HFFc6 (cell line): ENCODE results near the gene AKIRIN2. TPM values are rescaled to one million over a fixed set of nuclear protein-coding genes. Genes with fewer than 3 reads are reported as not detected.

ENCODE experiments used
- DNase-seq: peaks from one replicate; pipeline ENCODE4 v3.0.0-alpha.2; 2018
- H3K27ac Mint-ChIP-seq: 2 replicates; pipeline ENCODE4 v1.8.0; 2020; ENCODE audit warnings: mild to moderate bottlenecking, mixed read lengths
- H3K27me3 Mint-ChIP-seq: 2 replicates; pipeline ENCODE4 v1.8.0; 2021; ENCODE audit warnings: mild to moderate bottlenecking, moderate library complexity, mixed read lengths; ENCODE audit not compliant: insufficient read depth
- H3K36me3 Mint-ChIP-seq: 2 replicates; pipeline ENCODE4 v1.8.0; 2021; ENCODE audit warnings: low read depth, mixed read lengths
- H3K4me1 Mint-ChIP-seq: 2 replicates; pipeline ENCODE4 v1.8.0; 2020; ENCODE audit warnings: low read depth, mixed read lengths
- H3K4me3 Mint-ChIP-seq: 2 replicates; pipeline ENCODE4 v1.8.0; 2020; ENCODE audit warnings: mild to moderate bottlenecking, moderate library complexity, mixed read lengths
- H3K9me3 Mint-ChIP-seq: 2 replicates; pipeline ENCODE4 v1.8.0; 2020; ENCODE audit warnings: mild to moderate bottlenecking, mixed read lengths
- total RNA-seq, 6 experiments: library from RNA; stranded (reverse); fragmentation: NEBNext Ultra II Directional; extraction: Animal tissue kit (Norgen Biotek cat#: 25700); gene quantifications; 2 replicates in 1 of 6; 3 replicates in 5 of 6; pipeline ENCODE4 v1.2.3, GENCODE V29; 2021
- TF ChIP-seq, protein P1 (sequence below): fragments of 200-600 bp; sonication (generic); IDR thresholded peaks from 2 replicates; pipeline ENCODE4 v1.5.0; 2021; ENCODE audit warnings: antibody characterized with exemption, mild to moderate bottlenecking

Gene AKIRIN2
- total RNA-seq, 6 experiments from 2014 or later = 47.0 to 63.1 (median 55.8) TPM

GRCh38 chr6:87723170-87724078 is 21.4 kb upstream of the AKIRIN2 start:
- no peaks in the 10 kb centered on the region for H3K9me3 Mint-ChIP-seq
- TF ChIP-seq, protein P1, sequence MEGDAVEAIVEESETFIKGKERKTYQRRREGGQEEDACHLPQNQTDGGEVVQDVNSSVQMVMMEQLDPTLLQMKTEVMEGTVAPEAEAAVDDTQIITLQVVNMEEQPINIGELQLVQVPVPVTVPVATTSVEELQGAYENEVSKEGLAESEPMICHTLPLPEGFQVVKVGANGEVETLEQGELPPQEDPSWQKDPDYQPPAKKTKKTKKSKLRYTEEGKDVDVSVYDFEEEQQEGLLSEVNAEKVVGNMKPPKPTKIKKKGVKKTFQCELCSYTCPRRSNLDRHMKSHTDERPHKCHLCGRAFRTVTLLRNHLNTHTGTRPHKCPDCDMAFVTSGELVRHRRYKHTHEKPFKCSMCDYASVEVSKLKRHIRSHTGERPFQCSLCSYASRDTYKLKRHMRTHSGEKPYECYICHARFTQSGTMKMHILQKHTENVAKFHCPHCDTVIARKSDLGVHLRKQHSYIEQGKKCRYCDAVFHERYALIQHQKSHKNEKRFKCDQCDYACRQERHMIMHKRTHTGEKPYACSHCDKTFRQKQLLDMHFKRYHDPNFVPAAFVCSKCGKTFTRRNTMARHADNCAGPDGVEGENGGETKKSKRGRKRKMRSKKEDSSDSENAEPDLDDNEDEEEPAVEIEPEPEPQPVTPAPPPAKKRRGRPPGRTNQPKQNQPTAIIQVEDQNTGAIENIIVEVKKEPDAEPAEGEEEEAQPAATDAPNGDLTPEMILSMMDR = no peak
- H3K4me3 Mint-ChIP-seq = peak overlapping the region; percentile 76
- peak; percentile 97 for DNase-seq
- no peaks in the 10 kb centered on the region for H3K27me3 Mint-ChIP-seq
- 0 out of 2 replicates have a peak, but pooled peaks cover 4% of the 10 kb centered on the region for H3K36me3 Mint-ChIP-seq
- H3K4me1 Mint-ChIP-seq = peaks cover 72% of the 10 kb centered on the region
- H3K27ac Mint-ChIP-seq = peak overlapping the region; percentile 88

DNA sequence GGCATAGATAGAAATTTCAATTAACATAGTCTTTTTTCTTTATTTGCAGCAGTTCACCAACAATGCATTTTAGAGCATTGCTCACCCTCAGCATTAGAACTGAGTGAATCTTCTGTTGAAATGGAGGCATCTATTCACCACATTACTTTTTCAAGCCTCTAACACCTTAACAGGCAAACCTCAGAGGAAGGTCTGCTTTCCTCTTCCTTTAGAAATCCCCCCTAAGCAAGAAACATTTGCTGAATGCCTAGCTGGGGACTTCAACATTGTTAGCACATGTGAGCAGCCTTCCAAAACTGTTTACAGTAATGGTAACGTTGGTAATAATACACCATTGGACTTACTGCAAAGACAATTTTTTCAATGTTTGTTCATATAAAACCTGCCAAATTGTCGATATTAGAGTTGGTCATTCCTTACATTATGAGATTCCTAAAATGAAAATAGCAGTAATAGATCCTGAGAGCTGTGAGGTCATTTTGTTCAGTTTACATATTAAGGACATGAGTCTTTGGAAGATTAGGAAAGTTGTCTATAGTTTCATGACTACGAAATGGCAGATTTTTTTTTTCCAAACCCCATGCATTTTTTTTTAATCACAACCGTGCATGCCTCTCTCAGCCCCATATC is 20.6 kb upstream of the AKIRIN2 start:
- Mint-ChIP-seq H3K27me3 (no peaks in the 10 kb centered on the region), H3K4me1 (peaks cover 64% of the 10 kb centered on the region), H3K9me3 (no peaks in the 10 kb centered on the region), H3K36me3 (0 out of 2 replicates have a peak, but pooled peaks cover 4% of the 10 kb centered on the region), H3K4me3 (peak overlapping the region; percentile 76), H3K27ac (peak overlapping the region; percentile 88)
- TF ChIP-seq, protein P1 = no peak
- no peak for DNase-seq

DNA sequence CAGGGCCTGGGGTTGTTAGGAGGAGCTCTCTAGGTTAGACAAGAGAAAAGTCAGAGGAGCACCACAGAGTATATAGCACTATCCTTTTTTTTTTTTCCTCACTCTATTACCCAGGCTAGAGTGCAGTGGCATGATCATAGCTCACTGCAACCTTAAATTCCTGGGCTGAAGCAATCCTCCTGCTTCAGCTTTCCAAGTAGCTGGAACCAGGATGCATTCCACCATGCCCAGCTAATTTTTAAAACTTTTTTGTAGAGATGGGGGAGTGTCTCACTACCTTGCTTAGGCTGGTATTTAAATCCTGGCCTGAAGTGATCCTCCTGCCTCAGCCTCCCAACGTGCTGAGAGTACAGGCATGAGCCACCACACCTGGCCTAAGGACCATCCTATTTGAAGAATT is 19.3 kb upstream of the AKIRIN2 start:
- Mint-ChIP-seq H3K4me1 (peaks cover 59% of the 10 kb centered on the region), H3K9me3 (no peaks in the 10 kb centered on the region), H3K36me3 (0 out of 2 replicates have a peak, but pooled peaks cover 4% of the 10 kb centered on the region), H3K4me3 (no peak overlapping the region), H3K27me3 (no peaks in the 10 kb centered on the region), H3K27ac (peak overlapping the region; percentile 9; the same call in 1 of the 2 replicates)
- TF ChIP-seq, protein P1 = no peak
- DNase-seq = no peak

GRCh38 chr6:87718662-87719433 is 16.8 kb upstream of the AKIRIN2 start:
- H3K9me3 Mint-ChIP-seq = no peaks in the 10 kb centered on the region
- H3K27me3 Mint-ChIP-seq = no peaks in the 10 kb centered on the region
- no peak overlapping the region for H3K27ac Mint-ChIP-seq
- H3K4me3 Mint-ChIP-seq = no peak overlapping the region
- H3K4me1 Mint-ChIP-seq = peaks cover 64% of the 10 kb centered on the region
- TF ChIP-seq, protein P1 = no peak
- DNase-seq = no peak
- H3K36me3 Mint-ChIP-seq = no peaks in the 10 kb centered on the region

DNA sequence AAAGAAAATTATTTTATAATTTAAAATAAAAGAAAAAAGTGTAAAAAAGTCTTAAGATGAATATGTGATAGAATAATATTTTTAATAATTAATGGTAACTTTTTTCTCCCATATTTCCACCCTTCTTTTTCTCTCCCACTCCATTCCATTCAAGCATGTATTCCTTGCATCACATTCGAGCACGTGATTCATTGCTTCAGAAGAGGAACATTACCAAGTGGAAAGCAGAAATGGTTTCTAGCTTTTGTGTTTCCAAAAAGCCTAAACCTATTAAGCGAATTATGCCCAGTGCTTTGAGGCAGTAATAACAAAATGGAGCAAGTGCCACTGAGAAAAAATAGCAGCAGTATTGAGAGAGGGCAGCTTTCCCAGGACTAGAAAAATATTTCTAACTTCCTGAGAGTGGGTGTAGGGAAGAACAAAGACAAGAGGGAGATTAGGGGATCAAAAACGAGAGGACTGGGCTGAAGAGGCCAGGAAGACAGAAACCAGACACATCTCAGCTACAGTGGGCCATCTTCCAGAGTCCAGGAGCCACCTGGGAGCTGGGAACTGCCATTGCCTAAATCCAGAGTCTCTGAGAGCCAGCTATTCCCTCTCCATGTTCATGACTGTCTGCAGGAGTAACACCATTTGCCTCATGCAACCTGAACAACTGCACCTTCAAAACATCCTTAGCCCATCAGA is 15.0 kb upstream of the AKIRIN2 start:
- DNase-seq = no peak
- Mint-ChIP-seq H3K36me3 (no peaks in the 10 kb centered on the region), H3K4me3 (no peak overlapping the region), H3K9me3 (no peaks in the 10 kb centered on the region), H3K4me1 (peaks cover 52% of the 10 kb centered on the region), H3K27ac (no peak overlapping the region), H3K27me3 (no peaks in the 10 kb centered on the region)
- TF ChIP-seq, protein P1 = no peak
